Smooth muscle cell (in vitro differentiated cells): ENCODE measurements around the gene TAF1C. TPM values are rescaled to one million over a fixed set of nuclear protein-coding genes. Genes with fewer than 3 reads are reported as not detected.
"Not testable (repeated sequence)": the region's sequence is repeated elsewhere in the genome, so short reads cannot be mapped to it uniquely, and the experiment has no call there.

Experiments
- DNase-seq: peaks from one replicate; lab custom pipeline; 2025; ENCODE audit not compliant: unreplicated experiment; lab: John Stamatoyannopoulos, UW
- H2AFZ ChIP-seq: fragments of 200-600 bp; sonication (generic); 2 replicates; pipeline ENCODE4 v1.6.0; 2016; ENCODE audit warnings: antibody characterized with exemption, low read depth, mild to moderate bottlenecking
- H3F3A ChIP-seq: fragments of 200-600 bp; sonication (generic); 2 replicates; pipeline ENCODE4 v1.6.0; 2017; ENCODE audit warnings: antibody characterized with exemption, low read depth
- H3K27ac ChIP-seq: fragments of 200-600 bp; sonication (generic); 2 replicates; pipeline ENCODE4 v1.5.1; 2016; ENCODE audit warnings: low read depth, mild to moderate bottlenecking
- H3K27me3 ChIP-seq: fragments of 200-600 bp; sonication (generic); 2 replicates; pipeline ENCODE4 v1.6.1; 2016; ENCODE audit warnings: low read depth, mild to moderate bottlenecking
- H3K36me3 ChIP-seq: fragments of 200-600 bp; sonication (generic); 2 replicates; pipeline ENCODE4 v1.5.1; 2016; ENCODE audit warnings: low read depth
- H3K4me1 ChIP-seq: fragments of 200-600 bp; sonication (generic); 2 replicates; pipeline ENCODE4 v1.5.1; 2016; ENCODE audit warnings: low read depth
- H3K4me2 ChIP-seq: fragments of 200-600 bp; sonication (generic); 2 replicates; pipeline ENCODE4 v1.6.0; 2016; ENCODE audit warnings: mild to moderate bottlenecking
- H3K4me3 ChIP-seq: fragments of 200-600 bp; sonication (generic); 2 replicates; pipeline ENCODE4 v1.5.1; 2016; ENCODE audit warnings: mild to moderate bottlenecking
- H3K79me2 ChIP-seq: fragments of 200-600 bp; sonication (generic); 2 replicates; pipeline ENCODE4 v1.6.0; 2016; ENCODE audit warnings: low read depth, mild to moderate bottlenecking
- H3K9ac ChIP-seq: fragments of 200-600 bp; sonication (generic); 2 replicates; pipeline ENCODE4 v1.6.0; 2016; ENCODE audit warnings: low read depth
- H3K9me3 ChIP-seq: fragments of 200-600 bp; sonication (generic); replicated peaks from 2 replicates; pipeline ENCODE4 v1.5.1; 2016; ENCODE audit warnings: low read depth
- H4K20me1 ChIP-seq: fragments of 200-600 bp; sonication (generic); 2 replicates; pipeline ENCODE4 v1.6.0; 2016; ENCODE audit warnings: low read depth
- CTCF ChIP-seq: fragments of 200-600 bp; sonication (generic); IDR thresholded peaks from 2 replicates; pipeline ENCODE4 v1.5.1; 2017; ENCODE audit warnings: borderline replicate concordance, mild to moderate bottlenecking, antibody characterized with exemption; ENCODE audit not compliant: insufficient read depth, poor library complexity, severe bottlenecking
- WGBS: methylation state at CpG from one replicate; pipeline ENCODE4 v1.1.7; 2016; ENCODE audit warnings: low lambda C conversion rate; 5-methylcytosine and 5-hydroxymethylcytosine counted together
- polyA plus RNA-seq: library from polyadenylated mRNA; unstranded; fragments of >200 nt; fragmentation: Nextera tagmentation; extraction: Ambion mirVana; gene quantifications from 2 replicates; pipeline ENCODE4 v1.2.1, GENCODE V29; 2016
- total RNA-seq: library from RNA; depleted of rRNA; stranded (reverse); fragments of >200 nt; gene quantifications from 2 replicates; pipeline ENCODE4 v1.2.3, GENCODE V29; 2014

Gene TAF1C
- total and polyA plus RNA-seq, 2 experiments from 2014 or later: 17.1 to 35.5 TPM

GRCh38 chr16:84218176-84218823 lies 31.4 kb upstream of the TAF1C start:
- Histone ChIP-seq H3K9me3 (no peaks in the 10 kb centered on the region), H2AFZ (peak overlapping the region; percentile 79), H3K36me3 (no peaks in the 10 kb centered on the region), H3K27me3 (no peaks in the 10 kb centered on the region), H3F3A (no peaks in the 10 kb centered on the region), H3K9ac (peak overlapping the region; percentile 69), H3K27ac (peak overlapping the region; percentile 86), H3K79me2 (no peaks in the 10 kb centered on the region), H3K4me3 (no peak overlapping the region), H3K4me1 (peaks cover 16% of the 10 kb centered on the region), H4K20me1 (no peaks in the 10 kb centered on the region), H3K4me2 (peak overlapping the region; percentile 9)
- DNase-seq: no peak
- 66% methylated on average over 17 of the region's 17 CpGs for WGBS
- no peak for TF ChIP-seq CTCF

- H3F3A ChIP-seq, H4K20me1 ChIP-seq, H3K79me2 ChIP-seq, H2AFZ ChIP-seq, H3K27ac ChIP-seq, H3K27me3 ChIP-seq, H3K9me3 ChIP-seq, H3K9ac ChIP-seq, DNase-seq, H3K4me2 ChIP-seq, H3K4me3 ChIP-seq, H3K36me3 ChIP-seq: not testable (repeated sequence)
- WGBS: 95% methylated on average over 3 of the region's 3 CpGs
- peaks cover 16% of the 10 kb centered on the region for H3K4me1 ChIP-seq
Observed at GRCh38 chr16:84216144-84216543, 29.3 kb upstream of the TAF1C start.

- no peak for DNase-seq
- Histone ChIP-seq H2AFZ (no peak overlapping the region), H3K9ac (no peak overlapping the region), H3K4me2 (no peak overlapping the region), H3K79me2 (no peaks in the 10 kb centered on the region), H3K27ac (no peak overlapping the region), H3K4me3 (no peak overlapping the region), H3K27me3 (no peaks in the 10 kb centered on the region), H3K9me3 (no peaks in the 10 kb centered on the region), H4K20me1 (no peaks in the 10 kb centered on the region), H3K36me3 (no peaks in the 10 kb centered on the region), H3F3A (no peaks in the 10 kb centered on the region), H3K4me1 (peaks cover 10% of the 10 kb centered on the region)
- no peak for TF ChIP-seq CTCF
- WGBS: 87% methylated on average over 5 of the region's 5 CpGs
Observed at GRCh38 chr16:84215531-84215930, 28.7 kb upstream of the TAF1C start.

GRCh38 chr16:84214451-84215066 lies 27.7 kb upstream of the TAF1C start:
- H4K20me1 ChIP-seq: no peaks in the 10 kb centered on the region
- H3K27ac ChIP-seq: no peak overlapping the region
- no peak overlapping the region for H3K4me2 ChIP-seq
- no peaks in the 10 kb centered on the region for H3K27me3 ChIP-seq
- H3K79me2 ChIP-seq: no peaks in the 10 kb centered on the region
- no peaks in the 10 kb centered on the region for H3F3A ChIP-seq
- TF ChIP-seq CTCF: no peak
- no peak overlapping the region for H3K4me3 ChIP-seq
- no peak overlapping the region for H2AFZ ChIP-seq
- DNase-seq: no peak
- no peaks in the 10 kb centered on the region for H3K36me3 ChIP-seq
- no peaks in the 10 kb centered on the region for H3K9me3 ChIP-seq
- no peak overlapping the region for H3K9ac ChIP-seq
- H3K4me1 ChIP-seq: peaks cover 10% of the 10 kb centered on the region
- whole genome bisulfite sequencing: 92% methylated on average over 15 of the region's 15 CpGs
